Suprapubic skin (tissue), 4 donors: Measurements from ENCODE around the gene PTX4. TPM values are rescaled to one million over a fixed set of nuclear protein-coding genes. Genes with fewer than 3 reads are reported as not detected.

Source experiments
- total RNA-seq, 4 donors: library from RNA; depleted of rRNA; stranded (reverse); fragments of >200 nt; gene quantifications; one replicate each; pipeline ENCODE4 v1.1.0, GENCODE V29; 2016

The PTX4 gene
- total RNA-seq, 4 donors from 2014 or later: not detected

Other genes starting within 250 kb of the PTX4 start
- gene TPSAB1, start 248.2 kb downstream of the PTX4 start, total RNA-seq: 10 to 100 TPM in 3 of 4 donors, 1 to 10 TPM in 1; 6.0 to 36.8 (median 16.5) TPM
- 10 to 100 TPM in 1 of 4 donors, under 1 TPM in 2, not detected in 1; 0.38 to 11.6 (median 0.83) TPM for gene TPSD1, start 232.9 kb downstream of the PTX4 start, total RNA-seq
- gene UBE2I, start 179.3 kb downstream of the PTX4 start, total RNA-seq: 100 to 1,000 TPM in 3 of 4 donors, 10 to 100 TPM in 1; 72.0 to 165 (median 107) TPM
- gene BAIAP3, start 155.3 kb downstream of the PTX4 start, total RNA-seq: 1 to 10 TPM in 3 of 4 donors, under 1 TPM in 1; 0.87 to 6.2 (median 2.5) TPM
- 10 to 100 TPM; 48.5 to 70.2 (median 62.1) TPM for gene TSR3, start 137.1 kb downstream of the PTX4 start, total RNA-seq
- gene GNPTG, start 137.0 kb downstream of the PTX4 start, total RNA-seq: 10 to 100 TPM; 53.7 to 84.0 (median 69.5) TPM
- 10 to 100 TPM; 13.0 to 81.0 (median 33.4) TPM for gene UNKL, start 74.2 kb downstream of the PTX4 start, total RNA-seq
- 10 to 100 TPM; 13.1 to 41.0 (median 29.3) TPM for gene UQCC4, start 68.2 kb downstream of the PTX4 start, total RNA-seq
- gene PERCC1, start 57.9 kb downstream of the PTX4 start, total RNA-seq: 1 to 10 TPM in 1 of 4 donors, not detected in 3; 1.3 TPM
- gene CCDC154, start 44.4 kb downstream of the PTX4 start, total RNA-seq: 1 to 10 TPM in 1 of 4 donors, under 1 TPM in 2, not detected in 1; 0.34 to 3.5 (median 0.39) TPM
- 100 to 1,000 TPM in 2 of 4 donors, 10 to 100 TPM in 2; 61.1 to 134 (median 100) TPM for gene CLCN7, start 13.9 kb downstream of the PTX4 start, total RNA-seq
- gene TELO2, start 4.4 kb upstream of the PTX4 start, total RNA-seq: 10 to 100 TPM; 28.1 to 86.1 (median 35.2) TPM
- 10 to 100 TPM in 3 of 4 donors, 1 to 10 TPM in 1; 7.6 to 26.6 (median 18.8) TPM for gene TMEM204, start 44.7 kb upstream of the PTX4 start, total RNA-seq
- gene IFT140, start 123.1 kb upstream of the PTX4 start, total RNA-seq: 10 to 100 TPM; 13.8 to 38.4 (median 17.0) TPM
- 10 to 100 TPM; 15.7 to 39.3 (median 26.1) TPM for gene CRAMP1, start 123.4 kb upstream of the PTX4 start, total RNA-seq
- gene JPT2, start 189.3 kb upstream of the PTX4 start, total RNA-seq: 10 to 100 TPM; 22.6 to 59.2 (median 35.0) TPM
- 100 to 1,000 TPM in 1 of 4 donors, 10 to 100 TPM in 3; 56.0 to 206 (median 82.1) TPM for gene MAPK8IP3, start 217.3 kb upstream of the PTX4 start, total RNA-seq